Calu3 (cell line): ENCODE data around the gene CNTNAP4. TPM values are rescaled to one million over a fixed set of nuclear protein-coding genes. Genes with fewer than 3 reads are reported as not detected.

Source experiments
- BruUV-seq: library from RNA; stranded (reverse); fragments of 400-500 nt; replicated peaks from 2 replicates; lab custom pipeline; 2021; lab: Mats Ljungman, UMichigan
- CTCF ChIA-PET: fragments of 300-600 bp; sonication (Branson Sonifier 250); formaldehyde crosslinking; loops from one replicate; lab custom pipeline; 2022; ENCODE audit warnings: antibody characterized with exemption; lab: Charles Lee
- DNase-seq: peaks from one replicate; pipeline ENCODE4 v3.0.0; 2022
- H3K27ac Mint-ChIP-seq: one replicate; pipeline ENCODE4 v1.8.0; 2022; ENCODE audit warnings: mixed read lengths; ENCODE audit not compliant: unreplicated experiment
- H3K27me3 Mint-ChIP-seq: one replicate; pipeline ENCODE4 v1.8.0; 2022; ENCODE audit warnings: mixed read lengths; ENCODE audit not compliant: unreplicated experiment
- H3K36me3 Mint-ChIP-seq: one replicate; pipeline ENCODE4 v1.8.0; 2022; ENCODE audit warnings: mild to moderate bottlenecking, moderate library complexity, mixed read lengths; ENCODE audit not compliant: insufficient read depth, unreplicated experiment
- H3K4me1 Mint-ChIP-seq: one replicate; pipeline ENCODE4 v1.8.0; 2022; ENCODE audit warnings: mild to moderate bottlenecking, low read depth, mixed read lengths; ENCODE audit not compliant: unreplicated experiment
- H3K4me3 Mint-ChIP-seq: one replicate; pipeline ENCODE4 v1.8.0; 2022; ENCODE audit warnings: mild to moderate bottlenecking, low read depth, moderate library complexity, mixed read lengths; ENCODE audit not compliant: unreplicated experiment
- H3K9me3 Mint-ChIP-seq: one replicate; pipeline ENCODE4 v1.8.0; 2022; ENCODE audit warnings: low read depth, mixed read lengths; ENCODE audit not compliant: unreplicated experiment
- intact Hi-C: fragments of 100-400 bp; cut with micrococcal nuclease; formaldehyde crosslinking; loops from one replicate; pipeline ENCODE4 v1.10.0; 2022; ENCODE audit not compliant: unreplicated experiment
- total RNA-seq: library from RNA; stranded (reverse); gene quantifications from 2 replicates; pipeline ENCODE4 v1.2.3, GENCODE V29; 2022
- TF ChIP-seq, protein P1 (sequence below): fragments of 200-600 bp; IDR thresholded peaks from one replicate; pipeline ENCODE4 v1.8.0; 2022; ENCODE audit warnings: antibody characterized with exemption; ENCODE audit not compliant: unreplicated experiment

The CNTNAP4 gene
- total RNA-seq, 1 experiment from 2014 or later, result not detected

DNA sequence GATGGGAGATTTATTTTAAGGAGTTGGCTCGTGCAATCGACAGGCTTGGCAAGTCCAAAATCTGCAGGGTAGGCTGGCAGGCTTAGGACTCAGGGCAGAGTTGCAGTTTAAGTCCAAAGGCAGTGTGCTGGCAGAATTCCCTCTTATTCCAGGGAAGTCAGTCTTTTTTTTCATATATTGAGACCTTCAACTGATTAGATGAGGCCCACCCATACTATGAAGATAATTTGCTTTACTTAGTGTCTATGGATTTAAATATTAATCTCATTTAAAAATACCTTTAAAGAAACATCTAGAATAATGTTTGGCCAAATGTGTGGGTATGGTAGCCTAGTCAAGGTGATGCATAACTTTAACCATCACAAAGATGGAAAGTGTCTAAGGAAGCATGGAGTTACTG lies 99.8 kb downstream of the CNTNAP4 start:
- Mint-ChIP-seq H3K4me1 (no peaks in the 10 kb centered on the region), H3K4me3 (no peak overlapping the region), H3K27me3 (no peaks in the 10 kb centered on the region), H3K9me3 (peaks cover 11% of the 10 kb centered on the region), H3K27ac (no peak overlapping the region), H3K36me3 (no peaks in the 10 kb centered on the region)
- no peak for DNase-seq
- no TSS peak for BruUV-seq
- TF ChIP-seq, protein P1, sequence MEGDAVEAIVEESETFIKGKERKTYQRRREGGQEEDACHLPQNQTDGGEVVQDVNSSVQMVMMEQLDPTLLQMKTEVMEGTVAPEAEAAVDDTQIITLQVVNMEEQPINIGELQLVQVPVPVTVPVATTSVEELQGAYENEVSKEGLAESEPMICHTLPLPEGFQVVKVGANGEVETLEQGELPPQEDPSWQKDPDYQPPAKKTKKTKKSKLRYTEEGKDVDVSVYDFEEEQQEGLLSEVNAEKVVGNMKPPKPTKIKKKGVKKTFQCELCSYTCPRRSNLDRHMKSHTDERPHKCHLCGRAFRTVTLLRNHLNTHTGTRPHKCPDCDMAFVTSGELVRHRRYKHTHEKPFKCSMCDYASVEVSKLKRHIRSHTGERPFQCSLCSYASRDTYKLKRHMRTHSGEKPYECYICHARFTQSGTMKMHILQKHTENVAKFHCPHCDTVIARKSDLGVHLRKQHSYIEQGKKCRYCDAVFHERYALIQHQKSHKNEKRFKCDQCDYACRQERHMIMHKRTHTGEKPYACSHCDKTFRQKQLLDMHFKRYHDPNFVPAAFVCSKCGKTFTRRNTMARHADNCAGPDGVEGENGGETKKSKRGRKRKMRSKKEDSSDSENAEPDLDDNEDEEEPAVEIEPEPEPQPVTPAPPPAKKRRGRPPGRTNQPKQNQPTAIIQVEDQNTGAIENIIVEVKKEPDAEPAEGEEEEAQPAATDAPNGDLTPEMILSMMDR, result no peak
- intact Hi-C loops, result no loop called here
- CTCF ChIA-PET, result no interaction called here

DNA sequence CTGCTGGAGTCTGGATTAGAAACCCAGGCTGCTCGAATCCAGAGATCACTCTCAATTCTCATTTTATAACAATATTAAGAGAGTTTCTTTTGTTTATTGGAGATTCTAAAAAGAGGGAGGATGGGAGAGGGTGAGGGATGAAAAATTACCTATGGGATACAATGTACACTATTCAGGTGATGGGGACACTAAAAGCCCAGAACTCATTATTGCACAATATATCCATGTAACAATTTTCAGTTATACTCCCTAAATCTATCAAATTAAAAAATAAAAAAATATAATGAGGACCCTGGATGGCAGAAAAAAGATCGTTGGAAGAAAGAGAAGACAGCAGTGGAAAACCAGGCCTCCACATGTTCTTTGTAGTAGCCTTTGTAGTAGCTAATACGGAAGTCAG lies 100.8 kb downstream of the CNTNAP4 start:
- CTCF ChIA-PET, result no interaction called here
- Mint-ChIP-seq H3K27me3 (no peaks in the 10 kb centered on the region), H3K36me3 (no peaks in the 10 kb centered on the region), H3K27ac (no peak overlapping the region), H3K4me1 (no peaks in the 10 kb centered on the region), H3K4me3 (no peak overlapping the region), H3K9me3 (peaks cover 11% of the 10 kb centered on the region)
- intact Hi-C loops, result no loop called here
- DNase-seq, result no peak
- TF ChIP-seq, protein P1, result no peak
- BruUV-seq, result no TSS peak

DNA sequence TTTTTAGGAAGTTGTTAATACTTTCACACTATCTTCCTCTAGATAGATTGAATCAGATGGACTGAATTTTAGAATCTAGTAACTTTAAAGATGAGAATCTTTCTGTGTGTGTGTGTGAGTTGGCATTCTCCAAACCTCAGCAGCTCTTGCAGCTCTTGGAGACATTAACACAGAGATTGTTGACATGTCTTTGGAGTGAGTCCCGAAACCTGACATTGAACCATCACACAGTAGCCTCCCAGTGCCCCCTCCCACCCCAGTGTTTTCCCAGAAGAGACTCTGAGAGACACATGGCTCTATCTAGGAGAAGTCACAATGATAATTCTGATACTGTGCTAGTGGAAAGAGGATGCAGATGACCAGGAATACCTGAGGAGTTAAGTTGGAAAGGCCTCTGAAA lies 103.9 kb downstream of the CNTNAP4 start:
- H3K27ac Mint-ChIP-seq, result no peak overlapping the region
- H3K4me3 Mint-ChIP-seq, result no peak overlapping the region
- H3K9me3 Mint-ChIP-seq, result peaks cover 7% of the 10 kb centered on the region
- CTCF ChIA-PET, result no interaction called here
- DNase-seq, result no peak
- intact Hi-C loops, result no loop called here
- no peaks in the 10 kb centered on the region for H3K4me1 Mint-ChIP-seq
- TF ChIP-seq, protein P1, result no peak
- no peaks in the 10 kb centered on the region for H3K36me3 Mint-ChIP-seq
- no TSS peak for BruUV-seq
- H3K27me3 Mint-ChIP-seq, result no peaks in the 10 kb centered on the region

DNA sequence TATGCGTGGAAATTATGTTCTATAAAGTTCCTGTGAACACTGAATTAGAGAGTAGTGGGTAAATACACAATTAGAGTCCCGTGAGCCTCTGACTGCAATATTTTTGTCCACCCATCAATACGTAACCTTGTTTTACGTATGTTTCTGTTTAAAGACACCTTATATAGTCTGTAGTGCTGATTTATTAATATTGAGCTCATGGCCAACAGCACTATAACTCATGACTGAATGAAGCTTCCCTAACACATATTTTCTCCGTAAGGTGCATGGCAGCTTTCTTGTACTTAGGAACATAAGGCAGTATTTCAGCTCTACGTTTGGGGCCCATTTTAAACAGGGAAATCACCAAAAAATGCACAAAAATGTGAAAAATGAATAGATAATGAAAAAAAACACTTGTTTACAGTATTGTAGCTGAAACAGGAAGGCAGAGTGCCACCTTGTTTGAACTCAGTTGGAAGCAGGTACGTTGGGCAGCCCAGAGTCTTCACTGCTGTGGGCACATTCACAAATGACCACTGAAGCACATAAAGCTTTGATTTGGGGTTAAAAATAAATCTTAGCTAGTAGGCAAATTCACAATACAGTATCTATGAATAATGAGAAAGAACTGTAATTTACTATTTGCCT lies 108.5 kb downstream of the CNTNAP4 start:
- Mint-ChIP-seq H3K36me3 (no peaks in the 10 kb centered on the region), H3K9me3 (no peaks in the 10 kb centered on the region), H3K4me3 (no peak overlapping the region), H3K27ac (no peak overlapping the region), H3K27me3 (no peaks in the 10 kb centered on the region), H3K4me1 (no peaks in the 10 kb centered on the region)
- no TSS peak for BruUV-seq
- no peak for DNase-seq
- TF ChIP-seq, protein P1, result no peak
- intact Hi-C loops, result no loop called here
- CTCF ChIA-PET, result no interaction called here
